A549 (cell line): ENCODE data around the gene RNPS1. TPM values are rescaled to one million over a fixed set of nuclear protein-coding genes. Genes with fewer than 3 reads are reported as not detected.

Source experiments
- ATAC-seq, 2 experiments: fragments of 200-7000 bp in 1 of 2; fragments of >200 bp in 1 of 2; cut with Nextera tagmentation in 1 of 2; cut with Tn5 transposase in 1 of 2; 3 replicates each; pipeline versions ENCODE4 v1.8.0 to v1.9.1; 2018 to 2020; ENCODE audit warnings: mild to moderate bottlenecking in 1 of 2, moderate library complexity in 1 of 2
- CTCF ChIA-PET: fragments of 300-600 bp; sonication (Branson Sonifier 250); formaldehyde crosslinking; extraction: SDS; loops from one replicate; lab custom pipeline; 2021; ENCODE audit warnings: antibody characterized with exemption, inconsistent platforms; lab: Yijun Ruan, JAX
- POLR2A ChIA-PET: fragments of 350-600 bp; formaldehyde crosslinking; extraction: SDS; loops from one replicate; lab custom pipeline; 2021; ENCODE audit warnings: antibody characterized with exemption, inconsistent platforms; lab: Yijun Ruan, JAX
- DNase-seq, 2 experiments: peaks; one replicate each; pipeline versions ENCODE4 v3.0.0 to v3.0.0-alpha.2; 2011 to 2016; ENCODE audit warnings: low read depth in 1 of 2, low spot score in 1 of 2
- FAIRE-seq: peaks from 2 replicates; lab custom pipeline; 2011; peaks lifted over from hg19 to GRCh38; lab: Jason Lieb, UNC
- H3K27ac ChIP-seq, 2 experiments: fragments of >200 bp; sonication (Bioruptor Twin); formaldehyde crosslinking; 3 replicates each; pipeline ENCODE4 v1.5.1; 2016 to 2017
- H3K4me1 ChIP-seq: fragments of >200 bp; sonication (Bioruptor Twin); formaldehyde crosslinking; 3 replicates; pipeline ENCODE4 v1.6.1; 2016
- H3K4me2 ChIP-seq: fragments of >200 bp; sonication (Bioruptor Twin); formaldehyde crosslinking; 3 replicates; pipeline ENCODE4 v1.6.1; 2016
- H3K4me3 ChIP-seq: fragments of >200 bp; sonication (Bioruptor Twin); formaldehyde crosslinking; 3 replicates; pipeline ENCODE4 v1.5.1; 2016
- H3K9me3 ChIP-seq: fragments of >200 bp; sonication (Bioruptor Twin); formaldehyde crosslinking; 3 replicates; pipeline ENCODE4 v1.6.1; 2016
- BCL3 ChIP-seq: fragments of >200 bp; sonication (Bioruptor Twin); formaldehyde crosslinking; IDR thresholded peaks from 3 replicates; pipeline ENCODE4 v1.6.1; 2016
- CBX8 ChIP-seq: fragments of 200-600 bp; sonication (generic); IDR thresholded peaks from 2 replicates; pipeline ENCODE4 v1.6.1; 2016
- ELK1 ChIP-seq: fragments of 150-350 bp; IDR thresholded peaks from 2 replicates; pipeline ENCODE4 v1.6.1; 2014; ENCODE audit warnings: low read depth, mild to moderate bottlenecking, low read length
- ESRRA ChIP-seq: fragments of 150-350 bp; IDR thresholded peaks from 2 replicates; pipeline ENCODE4 v1.6.1; 2014; ENCODE audit warnings: mild to moderate bottlenecking, low read length, borderline replicate concordance
- FOSB ChIP-seq: fragments of 250-450 bp; sonication (Bioruptor Pico); IDR thresholded peaks from 2 replicates; pipeline ENCODE4 v1.5.0; 2020; ENCODE audit warnings: mild to moderate bottlenecking, moderate library complexity
- HEYL ChIP-seq: fragments of 250-450 bp; sonication (Bioruptor Pico); IDR thresholded peaks from 2 replicates; pipeline ENCODE4 v1.8.0; 2021; ENCODE audit warnings: mild to moderate bottlenecking, moderate library complexity
- HOXB5 ChIP-seq: fragments of 250-450 bp; sonication (Bioruptor Pico); IDR thresholded peaks from 2 replicates; pipeline ENCODE4 v1.5.0; 2020; ENCODE audit warnings: mild to moderate bottlenecking, moderate library complexity
- MAFK ChIP-seq: fragments of 450-650 bp; IDR thresholded peaks from 2 replicates; pipeline ENCODE4 v1.6.1; 2014; ENCODE audit not compliant: partially characterized antibody
- POLR2AphosphoS2 ChIP-seq: conservative IDR thresholded peaks from 2 replicates; pipeline ENCODE4 v1.6.1; 2012; ENCODE audit warnings: low read length, improper control_type of control experiment, inconsistent platforms
- RAD21 ChIP-seq, 2 experiments: fragments of >200 bp in 1 of 2; sonication (Bioruptor Twin) in 1 of 2; formaldehyde crosslinking in 1 of 2; IDR thresholded peaks in 1 of 2; conservative IDR thresholded peaks in 1 of 2; 2 replicates in 1 of 2; 3 replicates in 1 of 2; pipeline ENCODE4 v1.6.1; 2012 to 2018; ENCODE audit warnings: inconsistent platforms in 1 of 2
- ZC3H11A ChIP-seq: fragments of 450-650 bp; IDR thresholded peaks from 2 replicates; pipeline ENCODE4 v1.6.1; 2014; ENCODE audit warnings: antibody characterized with exemption, mild to moderate bottlenecking
- ZSCAN20 ChIP-seq: fragments of 250-450 bp; sonication (Bioruptor Pico); IDR thresholded peaks from 2 replicates; pipeline ENCODE4 v1.8.0; 2022; ENCODE audit warnings: mild to moderate bottlenecking, moderate library complexity
- whole genome bisulfite sequencing: methylation state at CpG from one replicate; pipeline ENCODE4 v1.1.6; 2017; ENCODE audit errors: missing lambda C conversion rate; 5-methylcytosine and 5-hydroxymethylcytosine counted together
- polyA plus RNA-seq, 4 experiments: library from polyadenylated mRNA; depleted of rRNA in 3 of 4; stranded (reverse); fragments of >200 nt; fragmentation: RNase III in 1 of 4; extraction: RNeasy Plus Mini Kit Qiagen cat#74134 plus additional on column Dnase treatment in 1 of 4; gene quantifications; 2 replicates in 3 of 4; 3 replicates in 1 of 4; pipeline ENCODE4 v1.2.3, GENCODE V29; 2011 to 2017
- TF ChIP-seq, protein P1 (sequence below): fragments of 250-450 bp; sonication (Bioruptor Pico); IDR thresholded peaks from 2 replicates; pipeline ENCODE4 v1.5.0; 2020; ENCODE audit warnings: low read depth, mild to moderate bottlenecking, moderate library complexity
- TF ChIP-seq, protein P2 (sequence below): fragments of >200 bp; sonication (Bioruptor Twin); formaldehyde crosslinking; IDR thresholded peaks from 3 replicates; pipeline ENCODE4 v1.5.1; 2016
- TF ChIP-seq, protein P3 (sequence below): fragments of >200 bp; sonication (Bioruptor Twin); formaldehyde crosslinking; IDR thresholded peaks from 2 replicates; pipeline ENCODE4 v1.6.1; 2016
- TF ChIP-seq, protein P4 (sequence below): fragments of 200-600 bp; sonication (generic); IDR thresholded peaks from 2 replicates; pipeline ENCODE4 v1.6.1; 2016; ENCODE audit warnings: antibody characterized with exemption, mild to moderate bottlenecking, moderate library complexity

Gene RNPS1
- polyA plus RNA-seq, 2 of the 4 experiments (the other 2 are of a cell fraction), result 183 to 200 TPM

- H3K4me1 ChIP-seq, result peaks cover 11% of the 10 kb centered on the region; the same call in 1 of the 3 replicates
- no peak for FAIRE-seq
- H3K4me3 ChIP-seq, result no peak overlapping the region
- CTCF ChIA-PET, result interaction anchor here (0.6 to 4.5 kb wide), 3 partner anchors 16 to 227 kb away, joined by 3 to 20 read pairs (median 4); partner anchors contain the start of gene ABCA3
- no peak for ATAC-seq
- no peak overlapping the region for H3K27ac ChIP-seq
- POLR2A ChIA-PET, result interaction anchor here (0.7 kb wide), 1 partner anchor 186 kb away, joined by 3 read pairs; the partner anchor contains the start of gene TEDC2
- WGBS, result 98% methylated on average over 7 of the region's 16 CpGs
- H3K9me3 ChIP-seq, result no peaks in the 10 kb centered on the region
- no peak for DNase-seq
- no peak overlapping the region for H3K4me2 ChIP-seq
- TF ChIP-seq MAFK (no peak), BCL3 (no peak), FOSB (CRISPR knock-in tag) (no peak), ELK1 (no peak), ZC3H11A (no peak), ZSCAN20 (CRISPR knock-in tag) (no peak), POLR2AphosphoS2 (no peak), CBX8 (no peak), HOXB5 (CRISPR knock-in tag) (no peak), HEYL (CRISPR knock-in tag) (no peak), RAD21 (conservative IDR thresholded peaks at IDR 0.05 in 1 of 2, IDR thresholded peaks at IDR 0.05 in 1 of 2) (no peak), ESRRA (no peak)
- TF ChIP-seq, protein P1, sequence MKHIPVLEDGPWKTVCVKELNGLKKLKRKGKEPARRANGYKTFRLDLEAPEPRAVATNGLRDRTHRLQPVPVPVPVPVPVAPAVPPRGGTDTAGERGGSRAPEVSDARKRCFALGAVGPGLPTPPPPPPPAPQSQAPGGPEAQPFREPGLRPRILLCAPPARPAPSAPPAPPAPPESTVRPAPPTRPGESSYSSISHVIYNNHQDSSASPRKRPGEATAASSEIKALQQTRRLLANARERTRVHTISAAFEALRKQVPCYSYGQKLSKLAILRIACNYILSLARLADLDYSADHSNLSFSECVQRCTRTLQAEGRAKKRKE (CRISPR knock-in tag), result no peak
- TF ChIP-seq, protein P2, sequence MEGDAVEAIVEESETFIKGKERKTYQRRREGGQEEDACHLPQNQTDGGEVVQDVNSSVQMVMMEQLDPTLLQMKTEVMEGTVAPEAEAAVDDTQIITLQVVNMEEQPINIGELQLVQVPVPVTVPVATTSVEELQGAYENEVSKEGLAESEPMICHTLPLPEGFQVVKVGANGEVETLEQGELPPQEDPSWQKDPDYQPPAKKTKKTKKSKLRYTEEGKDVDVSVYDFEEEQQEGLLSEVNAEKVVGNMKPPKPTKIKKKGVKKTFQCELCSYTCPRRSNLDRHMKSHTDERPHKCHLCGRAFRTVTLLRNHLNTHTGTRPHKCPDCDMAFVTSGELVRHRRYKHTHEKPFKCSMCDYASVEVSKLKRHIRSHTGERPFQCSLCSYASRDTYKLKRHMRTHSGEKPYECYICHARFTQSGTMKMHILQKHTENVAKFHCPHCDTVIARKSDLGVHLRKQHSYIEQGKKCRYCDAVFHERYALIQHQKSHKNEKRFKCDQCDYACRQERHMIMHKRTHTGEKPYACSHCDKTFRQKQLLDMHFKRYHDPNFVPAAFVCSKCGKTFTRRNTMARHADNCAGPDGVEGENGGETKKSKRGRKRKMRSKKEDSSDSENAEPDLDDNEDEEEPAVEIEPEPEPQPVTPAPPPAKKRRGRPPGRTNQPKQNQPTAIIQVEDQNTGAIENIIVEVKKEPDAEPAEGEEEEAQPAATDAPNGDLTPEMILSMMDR, result no peak
- TF ChIP-seq, protein P3, sequence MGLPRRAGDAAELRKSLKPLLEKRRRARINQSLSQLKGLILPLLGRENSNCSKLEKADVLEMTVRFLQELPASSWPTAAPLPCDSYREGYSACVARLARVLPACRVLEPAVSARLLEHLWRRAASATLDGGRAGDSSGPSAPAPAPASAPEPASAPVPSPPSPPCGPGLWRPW, result no peak
- TF ChIP-seq, protein P4, sequence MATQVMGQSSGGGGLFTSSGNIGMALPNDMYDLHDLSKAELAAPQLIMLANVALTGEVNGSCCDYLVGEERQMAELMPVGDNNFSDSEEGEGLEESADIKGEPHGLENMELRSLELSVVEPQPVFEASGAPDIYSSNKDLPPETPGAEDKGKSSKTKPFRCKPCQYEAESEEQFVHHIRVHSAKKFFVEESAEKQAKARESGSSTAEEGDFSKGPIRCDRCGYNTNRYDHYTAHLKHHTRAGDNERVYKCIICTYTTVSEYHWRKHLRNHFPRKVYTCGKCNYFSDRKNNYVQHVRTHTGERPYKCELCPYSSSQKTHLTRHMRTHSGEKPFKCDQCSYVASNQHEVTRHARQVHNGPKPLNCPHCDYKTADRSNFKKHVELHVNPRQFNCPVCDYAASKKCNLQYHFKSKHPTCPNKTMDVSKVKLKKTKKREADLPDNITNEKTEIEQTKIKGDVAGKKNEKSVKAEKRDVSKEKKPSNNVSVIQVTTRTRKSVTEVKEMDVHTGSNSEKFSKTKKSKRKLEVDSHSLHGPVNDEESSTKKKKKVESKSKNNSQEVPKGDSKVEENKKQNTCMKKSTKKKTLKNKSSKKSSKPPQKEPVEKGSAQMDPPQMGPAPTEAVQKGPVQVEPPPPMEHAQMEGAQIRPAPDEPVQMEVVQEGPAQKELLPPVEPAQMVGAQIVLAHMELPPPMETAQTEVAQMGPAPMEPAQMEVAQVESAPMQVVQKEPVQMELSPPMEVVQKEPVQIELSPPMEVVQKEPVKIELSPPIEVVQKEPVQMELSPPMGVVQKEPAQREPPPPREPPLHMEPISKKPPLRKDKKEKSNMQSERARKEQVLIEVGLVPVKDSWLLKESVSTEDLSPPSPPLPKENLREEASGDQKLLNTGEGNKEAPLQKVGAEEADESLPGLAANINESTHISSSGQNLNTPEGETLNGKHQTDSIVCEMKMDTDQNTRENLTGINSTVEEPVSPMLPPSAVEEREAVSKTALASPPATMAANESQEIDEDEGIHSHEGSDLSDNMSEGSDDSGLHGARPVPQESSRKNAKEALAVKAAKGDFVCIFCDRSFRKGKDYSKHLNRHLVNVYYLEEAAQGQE, result no peak
Observed at GRCh38 chr16:2273484-2273883, 5.6 kb upstream of the RNPS1 start.
